Hepatocyte (in vitro differentiated cells): Measurements from ENCODE around the gene GMDS.

ENCODE experiments used
- EZH2 ChIP-seq: fragments of 200-600 bp; sonication (generic); IDR thresholded peaks from 2 replicates; pipeline ENCODE4 v1.6.1; 2016; ENCODE audit warnings: antibody characterized with exemption, mild to moderate bottlenecking, borderline replicate concordance
- TF ChIP-seq, protein P1 (sequence below): fragments of 200-600 bp; sonication (generic); IDR thresholded peaks from 2 replicates; pipeline ENCODE4 v1.5.1; 2016; ENCODE audit warnings: antibody characterized with exemption, mild to moderate bottlenecking; ENCODE audit not compliant: poor library complexity

DNA sequence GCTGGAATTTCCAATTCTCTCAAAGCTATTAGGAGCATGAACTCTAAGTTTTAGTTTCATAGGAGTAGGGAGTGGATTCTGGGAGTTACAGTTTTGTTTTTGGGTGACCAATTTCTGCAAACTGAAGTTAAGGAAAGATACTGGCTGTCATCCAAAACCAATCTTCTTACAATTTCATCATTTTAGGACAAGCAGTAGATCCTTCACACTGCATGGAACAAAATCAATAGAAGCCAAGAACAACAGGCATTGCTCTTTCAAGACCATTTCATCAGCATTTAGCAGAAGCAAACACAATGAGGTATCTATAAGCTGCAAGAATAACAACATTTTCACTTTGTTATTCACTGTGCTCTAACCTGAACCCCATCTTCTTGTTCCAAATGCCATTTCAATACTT lies 173.0 kb downstream of the GMDS start:
- no peak for TF ChIP-seq EZH2
- TF ChIP-seq, protein P1, sequence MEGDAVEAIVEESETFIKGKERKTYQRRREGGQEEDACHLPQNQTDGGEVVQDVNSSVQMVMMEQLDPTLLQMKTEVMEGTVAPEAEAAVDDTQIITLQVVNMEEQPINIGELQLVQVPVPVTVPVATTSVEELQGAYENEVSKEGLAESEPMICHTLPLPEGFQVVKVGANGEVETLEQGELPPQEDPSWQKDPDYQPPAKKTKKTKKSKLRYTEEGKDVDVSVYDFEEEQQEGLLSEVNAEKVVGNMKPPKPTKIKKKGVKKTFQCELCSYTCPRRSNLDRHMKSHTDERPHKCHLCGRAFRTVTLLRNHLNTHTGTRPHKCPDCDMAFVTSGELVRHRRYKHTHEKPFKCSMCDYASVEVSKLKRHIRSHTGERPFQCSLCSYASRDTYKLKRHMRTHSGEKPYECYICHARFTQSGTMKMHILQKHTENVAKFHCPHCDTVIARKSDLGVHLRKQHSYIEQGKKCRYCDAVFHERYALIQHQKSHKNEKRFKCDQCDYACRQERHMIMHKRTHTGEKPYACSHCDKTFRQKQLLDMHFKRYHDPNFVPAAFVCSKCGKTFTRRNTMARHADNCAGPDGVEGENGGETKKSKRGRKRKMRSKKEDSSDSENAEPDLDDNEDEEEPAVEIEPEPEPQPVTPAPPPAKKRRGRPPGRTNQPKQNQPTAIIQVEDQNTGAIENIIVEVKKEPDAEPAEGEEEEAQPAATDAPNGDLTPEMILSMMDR: no peak
